Osteocyte (in vitro differentiated cells): Measurements from ENCODE around the gene RNF217. TPM values are rescaled to one million over a fixed set of nuclear protein-coding genes. Genes with fewer than 3 reads are reported as not detected.
"Not testable (repeated sequence)": the region's sequence is repeated elsewhere in the genome, so short reads cannot be mapped to it uniquely, and the experiment has no call there.

Experiments
- DNase-seq: peaks from one replicate; pipeline ENCODE4 v3.0.0; 2021; ENCODE audit warnings: mixed read lengths; ENCODE audit not compliant: unreplicated experiment; ENCODE audit errors: extremely low spot score
- H3K27ac Mint-ChIP-seq: one replicate; pipeline ENCODE4 v1.8.0; 2021; ENCODE audit warnings: mild to moderate bottlenecking, mixed read lengths; ENCODE audit not compliant: unreplicated experiment
- H3K27me3 Mint-ChIP-seq: one replicate; pipeline ENCODE4 v1.8.0; 2021; ENCODE audit warnings: mixed read lengths; ENCODE audit not compliant: unreplicated experiment
- H3K36me3 Mint-ChIP-seq: one replicate; pipeline ENCODE4 v1.8.0; 2021; ENCODE audit warnings: mixed read lengths; ENCODE audit not compliant: unreplicated experiment
- H3K4me1 Mint-ChIP-seq: one replicate; pipeline ENCODE4 v1.8.0; 2021; ENCODE audit warnings: mixed read lengths; ENCODE audit not compliant: unreplicated experiment
- H3K4me3 Mint-ChIP-seq: one replicate; pipeline ENCODE4 v1.8.0; 2021; ENCODE audit warnings: mild to moderate bottlenecking, moderate library complexity, mixed read lengths; ENCODE audit not compliant: unreplicated experiment
- H3K9me3 Mint-ChIP-seq: one replicate; pipeline ENCODE4 v1.8.0; 2021; ENCODE audit warnings: mixed read lengths; ENCODE audit not compliant: unreplicated experiment
- CTCF ChIP-seq: fragments of 200-600 bp; sonication (generic); IDR thresholded peaks from 2 replicates; pipeline ENCODE4 v1.5.0; 2021; ENCODE audit warnings: antibody characterized with exemption, mild to moderate bottlenecking, moderate library complexity
- long read RNA-seq: library from polyadenylated mRNA; unstranded; transcript quantifications from one replicate; pipeline ENCODE4 v2.0.0, GENCODE V29; 2021
- total RNA-seq: library from RNA; stranded (reverse); gene quantifications from 2 replicates; pipeline ENCODE4 v1.2.1, GENCODE V29; 2021

Gene RNF217
- 55.2 and 75.7 TPM in 2 replicates for total RNA-seq
- long read RNA-seq, full-length matches to known transcripts: 5 of 22 reads
- long read RNA-seq, partial matches to known transcripts: 2 of 22 reads
- long read RNA-seq, other reads (novel, unspliced or antisense): 15 of 22 reads

- H3K4me1 Mint-ChIP-seq: peaks cover 62% of the 10 kb centered on the region
- H3K4me3 Mint-ChIP-seq: peak within 1 kb of the TSS; percentile 92
- H3K27me3 Mint-ChIP-seq: no peaks in the 10 kb centered on the region
- DNase-seq: peak; percentile 87
- TF ChIP-seq CTCF: no peak
- H3K9me3 Mint-ChIP-seq: no peaks in the 10 kb centered on the region
- peak within 1 kb of the TSS; percentile 98 for H3K27ac Mint-ChIP-seq
- peaks cover 9% of the 10 kb centered on the region for H3K36me3 Mint-ChIP-seq
Observed at GRCh38 chr6:124961777-124962638, at the start of gene RNF217. TSS of gene RNF217 (plus strand) at chr6:124962437. CDS start at chr6:124962545, 108 bp downstream.

- no peak for DNase-seq
- H3K36me3 Mint-ChIP-seq: peaks cover 2% of the 10 kb centered on the region
- H3K27me3 Mint-ChIP-seq: no peaks in the 10 kb centered on the region
- no peak overlapping the region for H3K27ac Mint-ChIP-seq
- no peak overlapping the region for H3K4me3 Mint-ChIP-seq
- TF ChIP-seq CTCF: no peak
- peaks cover under 1% of the 10 kb centered on the region for H3K4me1 Mint-ChIP-seq
- peaks cover 10% of the 10 kb centered on the region for H3K9me3 Mint-ChIP-seq
Observed at GRCh38 chr6:124913056-124913455, 49.2 kb upstream of the RNF217 start.

- H3K36me3 Mint-ChIP-seq: peaks cover 7% of the 10 kb centered on the region
- TF ChIP-seq CTCF: no peak
- peaks cover 3% of the 10 kb centered on the region for H3K4me1 Mint-ChIP-seq
- no peaks in the 10 kb centered on the region for H3K27me3 Mint-ChIP-seq
- H3K27ac Mint-ChIP-seq: no peak overlapping the region
- DNase-seq: no peak
- H3K4me3 Mint-ChIP-seq: no peak overlapping the region
- H3K9me3 Mint-ChIP-seq: peaks cover 19% of the 10 kb centered on the region
Observed at GRCh38 chr6:124917769-124918168, 44.5 kb upstream of the RNF217 start.

DNA sequence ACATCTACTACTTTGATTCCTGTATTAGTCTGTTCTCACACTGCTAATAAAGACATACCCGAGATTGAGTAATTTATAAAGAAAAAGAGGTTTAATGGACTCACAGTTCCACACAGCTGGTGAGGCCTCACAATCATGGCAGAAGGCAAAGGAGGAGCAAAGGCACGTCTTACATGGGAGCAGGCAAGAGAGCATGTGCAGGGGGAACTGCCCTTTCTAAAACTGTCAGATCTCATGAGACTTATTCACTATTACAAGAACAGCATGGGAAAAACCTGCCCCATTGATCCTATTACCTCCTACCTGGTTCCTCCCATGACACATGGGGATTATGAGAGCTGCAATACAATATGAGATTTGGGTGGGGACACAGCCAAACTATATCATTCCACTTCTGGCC lies 42.5 kb upstream of the RNF217 start:
- H3K9me3 Mint-ChIP-seq: peaks cover 13% of the 10 kb centered on the region
- not testable (repeated sequence) for DNase-seq, H3K4me1 Mint-ChIP-seq, H3K36me3 Mint-ChIP-seq, H3K27ac Mint-ChIP-seq, H3K4me3 Mint-ChIP-seq, H3K27me3 Mint-ChIP-seq

GRCh38 chr6:124924333-124924759 lies 37.9 kb upstream of the RNF217 start:
- Mint-ChIP-seq H3K36me3 (peaks cover 5% of the 10 kb centered on the region), H3K9me3 (peaks cover 10% of the 10 kb centered on the region), H3K27ac (no peak overlapping the region), H3K4me1 (peaks cover 7% of the 10 kb centered on the region), H3K27me3 (no peaks in the 10 kb centered on the region), H3K4me3 (no peak overlapping the region)
- no peak for TF ChIP-seq CTCF
- no peak for DNase-seq
